NB4 (cell line): ENCODE data around the gene TRDN.

Experiments used
- MYC ChIP-seq: IDR thresholded peaks from 2 replicates; pipeline ENCODE4 v1.6.1; 2011; ENCODE audit warnings: low read depth, low read length
- TF ChIP-seq, protein P1 (sequence below): IDR thresholded peaks from one replicate; pipeline ENCODE4 v1.5.1; 2012; ENCODE audit warnings: low read depth, low read length

DNA sequence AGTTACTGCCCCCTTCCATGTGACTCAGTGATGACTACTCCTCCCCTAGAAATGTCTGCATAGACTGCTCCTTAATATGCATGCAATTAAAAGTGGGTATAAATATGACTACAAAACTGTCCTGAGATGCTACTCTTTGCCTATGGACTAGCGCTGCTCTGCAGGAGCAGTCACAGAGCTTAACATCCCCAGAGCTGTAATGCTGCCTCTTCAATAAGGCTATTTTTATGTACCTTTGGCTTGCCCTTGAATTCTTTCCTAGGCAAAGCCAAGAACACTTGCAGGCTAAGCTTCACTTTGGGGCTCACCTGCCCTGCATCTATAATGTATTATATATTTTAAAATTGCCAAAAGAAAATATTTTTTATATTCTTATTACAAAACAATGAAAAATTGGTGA is 341.6 kb downstream of the TRDN start:
- TF ChIP-seq, protein P1, sequence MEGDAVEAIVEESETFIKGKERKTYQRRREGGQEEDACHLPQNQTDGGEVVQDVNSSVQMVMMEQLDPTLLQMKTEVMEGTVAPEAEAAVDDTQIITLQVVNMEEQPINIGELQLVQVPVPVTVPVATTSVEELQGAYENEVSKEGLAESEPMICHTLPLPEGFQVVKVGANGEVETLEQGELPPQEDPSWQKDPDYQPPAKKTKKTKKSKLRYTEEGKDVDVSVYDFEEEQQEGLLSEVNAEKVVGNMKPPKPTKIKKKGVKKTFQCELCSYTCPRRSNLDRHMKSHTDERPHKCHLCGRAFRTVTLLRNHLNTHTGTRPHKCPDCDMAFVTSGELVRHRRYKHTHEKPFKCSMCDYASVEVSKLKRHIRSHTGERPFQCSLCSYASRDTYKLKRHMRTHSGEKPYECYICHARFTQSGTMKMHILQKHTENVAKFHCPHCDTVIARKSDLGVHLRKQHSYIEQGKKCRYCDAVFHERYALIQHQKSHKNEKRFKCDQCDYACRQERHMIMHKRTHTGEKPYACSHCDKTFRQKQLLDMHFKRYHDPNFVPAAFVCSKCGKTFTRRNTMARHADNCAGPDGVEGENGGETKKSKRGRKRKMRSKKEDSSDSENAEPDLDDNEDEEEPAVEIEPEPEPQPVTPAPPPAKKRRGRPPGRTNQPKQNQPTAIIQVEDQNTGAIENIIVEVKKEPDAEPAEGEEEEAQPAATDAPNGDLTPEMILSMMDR, result no peak
- TF ChIP-seq MYC, result no peak
